ENCODE measurements around the gene SEMA3E. TPM values are rescaled to one million over a fixed set of nuclear protein-coding genes. Genes with fewer than 3 reads are reported as not detected.

Gene SEMA3E
- total RNA-seq, 1 donor from 2014 or later = not detected

DNA sequence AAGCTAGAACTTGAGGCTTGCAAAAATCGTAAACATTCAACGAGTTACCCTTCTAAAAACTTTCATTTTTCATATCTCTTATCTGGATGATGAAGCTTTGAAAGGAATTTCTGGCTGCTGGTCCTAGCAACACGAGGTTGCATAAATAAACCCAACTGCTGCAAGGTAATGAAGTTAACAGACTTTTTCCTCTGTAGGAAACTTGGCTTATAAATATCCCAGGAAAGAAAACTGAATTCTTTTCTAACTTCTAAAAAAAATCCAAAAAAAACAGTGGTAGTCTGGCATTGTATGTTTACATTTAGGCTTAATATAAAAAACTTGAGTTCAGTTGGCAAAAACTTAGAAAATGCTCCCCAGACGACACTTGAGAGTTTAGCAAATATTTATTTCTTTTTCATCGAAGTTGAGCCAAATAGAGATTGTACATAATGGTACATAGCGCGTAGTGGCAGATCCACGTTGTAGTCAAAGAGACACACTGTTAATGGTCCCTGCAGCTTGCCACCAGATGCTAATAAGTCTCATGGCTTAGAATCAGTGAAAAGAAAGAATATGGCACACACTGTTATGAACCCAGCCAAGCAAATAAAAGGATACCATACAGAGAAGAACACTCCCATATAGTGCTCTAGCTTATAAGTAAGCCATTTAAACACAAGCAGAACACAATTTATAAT, 285.9 kb downstream of the SEMA3E start:
- intact Hi-C loops (cut with micrococcal nuclease) = no loop called here

- intact Hi-C loops (cut with micrococcal nuclease) = no loop called here
These were observed 289.8 kb downstream of the SEMA3E start for GRCh38 chr7:83359108-83359507.

DNA sequence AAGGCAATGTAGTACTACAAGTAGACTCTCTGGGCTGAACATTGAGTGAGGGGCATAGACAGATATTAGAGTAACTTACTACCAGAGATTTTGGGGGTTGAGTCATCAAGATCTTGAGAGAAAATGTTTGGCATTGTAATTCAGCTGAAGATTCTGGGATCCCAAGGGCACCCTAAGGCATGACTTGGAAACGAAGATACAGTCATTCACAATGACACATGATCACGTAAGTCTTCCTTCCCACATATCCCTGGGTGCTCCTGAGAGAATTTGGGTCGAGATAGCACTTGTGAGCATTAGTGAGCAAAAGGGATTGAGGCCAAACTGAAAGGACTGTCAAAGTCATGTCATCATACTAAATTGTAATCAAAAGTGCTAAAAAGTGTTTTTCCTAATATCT, 293.8 kb downstream of the SEMA3E start:
- intact Hi-C loops (cut with micrococcal nuclease) = no loop called here

DNA sequence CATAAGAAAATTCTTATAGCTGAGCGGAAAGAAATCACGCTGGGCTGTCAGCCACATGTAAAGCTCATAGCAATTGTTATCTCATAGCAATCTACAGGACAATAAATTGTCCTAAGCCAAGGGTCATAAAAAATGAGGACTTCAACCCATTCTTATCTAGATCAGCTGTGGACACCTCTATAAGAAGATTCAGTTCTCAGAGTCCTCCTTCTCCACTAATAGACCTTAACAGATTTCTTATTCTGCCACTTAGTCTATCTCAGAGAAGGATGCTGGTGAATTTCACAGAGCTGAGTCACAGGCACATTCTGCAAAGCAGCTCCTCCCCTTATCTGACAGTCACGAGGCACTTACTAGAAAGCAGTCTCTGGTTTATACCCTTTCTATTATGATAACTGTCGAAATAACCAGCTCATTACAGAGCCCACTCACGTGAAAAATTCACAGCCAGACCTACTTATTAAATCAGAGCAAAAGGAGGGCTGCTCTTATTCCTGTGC, 300.9 kb downstream of the SEMA3E start:
- intact Hi-C loops (cut with micrococcal nuclease) = no loop called here

DNA sequence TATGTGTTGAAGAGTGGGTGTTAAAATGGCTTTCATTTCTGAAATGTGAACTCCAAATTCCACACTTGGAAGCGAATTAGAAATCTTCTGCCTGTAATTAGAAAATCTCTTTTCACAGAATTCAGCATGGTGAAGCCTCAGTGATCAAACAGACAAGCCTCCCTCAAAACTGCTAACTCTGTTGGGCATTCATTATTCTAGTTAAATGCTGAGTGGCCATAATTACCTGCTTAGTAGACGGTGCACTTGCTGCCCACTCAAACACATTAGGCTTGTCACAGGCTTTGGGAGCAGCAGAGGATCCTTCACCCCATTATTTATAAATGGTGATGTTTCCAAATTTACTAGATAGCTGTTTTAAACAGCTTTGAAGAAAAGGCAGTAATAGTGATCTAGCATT, 309.0 kb downstream of the SEMA3E start:
- intact Hi-C loops (cut with micrococcal nuclease) = no loop called here

GRCh38 chr7:83338277-83338950, 310.5 kb downstream of the SEMA3E start:
- intact Hi-C loops (cut with micrococcal nuclease) = no loop called here

GRCh38 chr7:83337050-83337449, 311.9 kb downstream of the SEMA3E start:
- intact Hi-C loops (cut with micrococcal nuclease) = no loop called here

DNA sequence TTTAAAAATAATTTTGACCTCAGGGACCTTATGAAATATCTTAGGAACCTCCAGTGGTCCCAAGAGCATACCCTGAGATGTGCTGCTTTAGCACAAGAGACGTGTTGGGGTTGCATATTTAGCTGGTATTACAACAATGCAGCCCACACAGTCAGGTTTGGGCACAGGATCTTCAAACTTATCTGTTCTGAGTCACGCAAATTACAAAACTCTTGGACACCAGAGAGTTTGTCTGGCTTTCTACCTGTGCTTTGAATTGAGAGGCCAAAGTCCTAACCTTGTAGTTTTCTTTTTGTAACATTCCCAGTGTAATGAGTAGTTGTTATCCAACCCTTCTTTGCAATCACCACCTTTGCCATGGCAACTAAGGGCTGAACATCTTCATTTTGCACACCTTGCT, 322.7 kb downstream of the SEMA3E start:
- intact Hi-C loops (cut with micrococcal nuclease) = no loop called here

GRCh38 chr7:83325083-83325482, 323.9 kb downstream of the SEMA3E start:
- intact Hi-C loops (cut with micrococcal nuclease) = no loop called here

- intact Hi-C loops (cut with micrococcal nuclease) = no loop called here
These were observed 324.3 kb downstream of the SEMA3E start for GRCh38 chr7:83324596-83324995.

GRCh38 chr7:83321011-83321410, 327.9 kb downstream of the SEMA3E start:
- intact Hi-C loops (cut with micrococcal nuclease) = no loop called here

GRCh38 chr7:83313931-83314330, 335.0 kb downstream of the SEMA3E start:
- intact Hi-C loops (cut with micrococcal nuclease) = no loop called here

Measured in T-helper 1 cell treated with Interleukin-12 subunit alpha and Interleukin-12 subunit beta and Interleukin-4 antibody, amounts not matched to agents 30 ng/mL and 1 ng/mL, for 36 hours (primary cell).